Measurements from ENCODE around the gene COX19.
"Not testable (repeated sequence)": the region's sequence is repeated elsewhere in the genome, so short reads cannot be mapped to it uniquely, and the experiment has no call there.

COX19 gene

GRCh38 chr7:962401-963081, 12.8 kb downstream of the COX19 start:
- in situ Hi-C loops (cut with MboI; ENCODE audit: low sequenced_read_pairs): no loop called here

GRCh38 chr7:961546-962400, 13.6 kb downstream of the COX19 start:
- in situ Hi-C loops (cut with MboI; ENCODE audit: low sequenced_read_pairs): no loop called here

- in situ Hi-C loops (cut with MboI; ENCODE audit: low sequenced_read_pairs): not testable (repeated sequence)
Observed at GRCh38 chr7:960972-961371, 14.4 kb downstream of the COX19 start.

- in situ Hi-C loops (cut with MboI; ENCODE audit: low sequenced_read_pairs): no loop called here
Observed at GRCh38 chr7:960269-960871, 15.0 kb downstream of the COX19 start.

GRCh38 chr7:959740-960139, 15.6 kb downstream of the COX19 start:
- in situ Hi-C loops (cut with MboI; ENCODE audit: low sequenced_read_pairs): not testable (repeated sequence)

- in situ Hi-C loops (cut with MboI; ENCODE audit: low sequenced_read_pairs): no loop called here
Observed at GRCh38 chr7:959271-959670, 16.1 kb downstream of the COX19 start.

- in situ Hi-C loops (cut with MboI; ENCODE audit: low sequenced_read_pairs): no loop called here
Observed at GRCh38 chr7:958221-959200, 16.8 kb downstream of the COX19 start.

GRCh38 chr7:957418-958220, 17.7 kb downstream of the COX19 start:
- in situ Hi-C loops (cut with MboI; ENCODE audit: low sequenced_read_pairs): no loop called here

- in situ Hi-C loops (cut with MboI; ENCODE audit: low sequenced_read_pairs): no loop called here
Observed at GRCh38 chr7:956031-956430, 19.3 kb downstream of the COX19 start.

- in situ Hi-C loops (cut with MboI; ENCODE audit: low sequenced_read_pairs): no loop called here
Observed at GRCh38 chr7:954330-955238, 20.8 kb downstream of the COX19 start, which contains the start of gene ADAP1. Gene ADAP1 (minus strand): TSS chr7:954680. CDS start chr7:954477, 203 bp downstream.

- in situ Hi-C loops (cut with MboI; ENCODE audit: low sequenced_read_pairs): no loop called here
Observed at GRCh38 chr7:953547-954327, 21.6 kb downstream of the COX19 start.

GRCh38 chr7:952548-953441, 22.6 kb downstream of the COX19 start:
- in situ Hi-C loops (cut with MboI; ENCODE audit: low sequenced_read_pairs): no loop called here

- in situ Hi-C loops (cut with MboI; ENCODE audit: low sequenced_read_pairs): no loop called here
Observed at GRCh38 chr7:951881-952547, 23.3 kb downstream of the COX19 start.

GRCh38 chr7:949021-949934, 26.1 kb downstream of the COX19 start:
- in situ Hi-C loops (cut with MboI; ENCODE audit: low sequenced_read_pairs): no loop called here

All from hTERT RPE-1 (cell line).